Vagina (tissue), 2 donors: Measurements from ENCODE around the gene KRT2. TPM values are rescaled to one million over a fixed set of nuclear protein-coding genes. Genes with fewer than 3 reads are reported as not detected.
A peak's percentile ranks its signal among the peaks of the same experiment; 100 is the strongest.

Source experiments
- DNase-seq, 2 donors: peaks; one replicate each; pipeline ENCODE4 v3.0.0-alpha.2; 2017; ENCODE audit errors: extremely low spot score in 2 of 2
- H3K27ac ChIP-seq: fragments of 200-600 bp; sonication (generic); one replicate; pipeline ENCODE4 v1.5.1; 2019
- H3K27me3 ChIP-seq: fragments of 200-600 bp; sonication (generic); one replicate; pipeline ENCODE4 v1.5.1; 2019
- H3K36me3 ChIP-seq, 2 donors: fragments of 200-600 bp; sonication (generic); one replicate each; pipeline ENCODE4 v1.5.1; 2017 to 2019
- H3K4me1 ChIP-seq: fragments of 200-600 bp; sonication (generic); one replicate; pipeline ENCODE4 v1.5.1; 2019
- H3K4me3 ChIP-seq, 2 donors: fragments of 200-600 bp; sonication (generic); 1 replicate in 1 of 2; 2 replicates in 1 of 2; pipeline ENCODE4 v1.5.1; 2016 to 2019
- H3K9me3 ChIP-seq: fragments of 200-600 bp; sonication (generic); one replicate; pipeline ENCODE4 v1.5.1; 2019
- POLR2A ChIP-seq, 2 donors: fragments of 450-650 bp; IDR thresholded peaks; one replicate each; pipeline ENCODE4 v1.6.1; 2017; ENCODE audit warnings: antibody characterized with exemption in 2 of 2, mild to moderate bottlenecking in 2 of 2, moderate library complexity in 2 of 2
- POLR2AphosphoS5 ChIP-seq, 2 donors: sonication (generic); formaldehyde crosslinking; IDR thresholded peaks; one replicate each; pipeline ENCODE4 v1.9.0; 2017; ENCODE audit warnings: antibody characterized with exemption in 2 of 2, mild to moderate bottlenecking in 2 of 2, low read depth in 1 of 2; ENCODE audit not compliant: insufficient read depth in 1 of 2
- intact Hi-C: fragments of 100-400 bp; cut with DNase I; formaldehyde crosslinking; loops from one replicate; pipeline ENCODE4 v1.15.1; 2023
- total RNA-seq: library from RNA; depleted of rRNA; stranded (reverse); fragments of >200 nt; gene quantifications from one replicate; pipeline ENCODE4 v1.2.3, GENCODE V29; 2016
- TF ChIP-seq, protein P1 (sequence below), 3 experiments: fragments of 450-650 bp in 2 of 3; fragments of 200-600 bp in 1 of 3; sonication (generic) in 1 of 3; IDR thresholded peaks; one replicate each; pipeline ENCODE4 v1.5.1; 2017 to 2019; ENCODE audit warnings: antibody characterized with exemption in 3 of 3, mild to moderate bottlenecking in 2 of 3, moderate library complexity in 2 of 3

Gene KRT2
- total RNA-seq, 1 donor from 2014 or later = 2.0 TPM

DNA sequence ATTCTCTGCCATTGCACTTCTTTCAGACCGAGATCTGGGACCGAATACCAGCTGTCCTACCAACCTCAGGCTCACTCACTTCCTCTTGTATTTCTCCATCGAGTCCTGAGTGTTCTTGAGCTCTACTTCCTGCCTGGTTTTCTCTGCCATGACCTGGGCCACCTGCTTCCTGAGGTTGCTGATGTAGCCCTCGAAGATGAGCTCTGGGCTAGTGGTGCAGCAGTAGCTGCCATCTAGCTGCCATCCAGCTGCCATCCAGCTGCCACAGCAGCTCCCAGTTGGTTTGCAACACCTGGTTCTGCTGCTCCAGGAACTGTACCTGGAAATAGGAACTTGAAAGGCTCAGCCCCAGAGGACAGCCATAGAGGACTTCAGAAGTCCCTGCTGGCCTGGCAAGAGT, 18.6 kb downstream of the KRT2 start:
- TF ChIP-seq, protein P1, sequence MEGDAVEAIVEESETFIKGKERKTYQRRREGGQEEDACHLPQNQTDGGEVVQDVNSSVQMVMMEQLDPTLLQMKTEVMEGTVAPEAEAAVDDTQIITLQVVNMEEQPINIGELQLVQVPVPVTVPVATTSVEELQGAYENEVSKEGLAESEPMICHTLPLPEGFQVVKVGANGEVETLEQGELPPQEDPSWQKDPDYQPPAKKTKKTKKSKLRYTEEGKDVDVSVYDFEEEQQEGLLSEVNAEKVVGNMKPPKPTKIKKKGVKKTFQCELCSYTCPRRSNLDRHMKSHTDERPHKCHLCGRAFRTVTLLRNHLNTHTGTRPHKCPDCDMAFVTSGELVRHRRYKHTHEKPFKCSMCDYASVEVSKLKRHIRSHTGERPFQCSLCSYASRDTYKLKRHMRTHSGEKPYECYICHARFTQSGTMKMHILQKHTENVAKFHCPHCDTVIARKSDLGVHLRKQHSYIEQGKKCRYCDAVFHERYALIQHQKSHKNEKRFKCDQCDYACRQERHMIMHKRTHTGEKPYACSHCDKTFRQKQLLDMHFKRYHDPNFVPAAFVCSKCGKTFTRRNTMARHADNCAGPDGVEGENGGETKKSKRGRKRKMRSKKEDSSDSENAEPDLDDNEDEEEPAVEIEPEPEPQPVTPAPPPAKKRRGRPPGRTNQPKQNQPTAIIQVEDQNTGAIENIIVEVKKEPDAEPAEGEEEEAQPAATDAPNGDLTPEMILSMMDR (IDR thresholded peaks at IDR 0.05) = no peak
- no peak for TF ChIP-seq POLR2AphosphoS5 (IDR thresholded peaks at IDR 0.05; ENCODE audit: insufficient read depth in 1 of 2, low read depth in 1 of 2)
- TF ChIP-seq POLR2A (IDR thresholded peaks at IDR 0.05) = no peak
- peak in 1 of 2 donors; percentile 64 for DNase-seq
- H3K4me1 ChIP-seq = no peaks in the 10 kb centered on the region
- no peaks in the 10 kb centered on the region for H3K9me3 ChIP-seq
- H3K36me3 ChIP-seq = no peaks in the 10 kb centered on the region
- no peaks in the 10 kb centered on the region for H3K27me3 ChIP-seq
- no peak overlapping the region for H3K4me3 ChIP-seq
- H3K27ac ChIP-seq = no peak overlapping the region
- intact Hi-C loops = no loop called here

- Histone ChIP-seq H3K9me3 (no peaks in the 10 kb centered on the region), H3K36me3 (no peaks in the 10 kb centered on the region), H3K4me1 (no peaks in the 10 kb centered on the region), H3K4me3 (no peak overlapping the region), H3K27me3 (no peaks in the 10 kb centered on the region), H3K27ac (no peak overlapping the region)
- DNase-seq = no peak
- TF ChIP-seq POLR2AphosphoS5 (IDR thresholded peaks at IDR 0.05; ENCODE audit: insufficient read depth in 1 of 2, low read depth in 1 of 2) = no peak
- no peak for TF ChIP-seq POLR2A (IDR thresholded peaks at IDR 0.05)
- TF ChIP-seq, protein P1 (IDR thresholded peaks at IDR 0.05) = no peak
- intact Hi-C loops = no loop called here
These were observed 19.4 kb downstream of the KRT2 start for GRCh38 chr12:52632656-52633055.

- no peak overlapping the region for H3K4me3 ChIP-seq
- H3K9me3 ChIP-seq = no peaks in the 10 kb centered on the region
- H3K4me1 ChIP-seq = no peaks in the 10 kb centered on the region
- peak; percentile 56 to 77 for DNase-seq
- no peak overlapping the region for H3K27ac ChIP-seq
- no peak for TF ChIP-seq POLR2AphosphoS5 (IDR thresholded peaks at IDR 0.05; ENCODE audit: insufficient read depth in 1 of 2, low read depth in 1 of 2)
- H3K27me3 ChIP-seq = no peaks in the 10 kb centered on the region
- H3K36me3 ChIP-seq = no peaks in the 10 kb centered on the region
- intact Hi-C loops = no loop called here
These were observed 20.1 kb downstream of the KRT2 start for GRCh38 chr12:52631676-52632459.

GRCh38 chr12:52631264-52631663, 20.7 kb downstream of the KRT2 start:
- peak; percentile 61 to 67 for DNase-seq
- Histone ChIP-seq H3K27me3 (no peaks in the 10 kb centered on the region), H3K9me3 (no peaks in the 10 kb centered on the region), H3K4me3 (no peak overlapping the region), H3K36me3 (no peaks in the 10 kb centered on the region), H3K27ac (no peak overlapping the region), H3K4me1 (no peaks in the 10 kb centered on the region)
- intact Hi-C loops = no loop called here
- no peak for TF ChIP-seq POLR2AphosphoS5 (IDR thresholded peaks at IDR 0.05; ENCODE audit: insufficient read depth in 1 of 2, low read depth in 1 of 2)
- no peak for TF ChIP-seq POLR2A (IDR thresholded peaks at IDR 0.05)
- TF ChIP-seq, protein P1 (IDR thresholded peaks at IDR 0.05) = no peak

- Histone ChIP-seq H3K27ac (no peak overlapping the region), H3K4me1 (no peaks in the 10 kb centered on the region), H3K9me3 (no peaks in the 10 kb centered on the region), H3K36me3 (no peaks in the 10 kb centered on the region), H3K27me3 (no peaks in the 10 kb centered on the region), H3K4me3 (no peak overlapping the region)
- intact Hi-C loops = no loop called here
- DNase-seq = peak in 1 of 2 donors; percentile 47
- TF ChIP-seq POLR2AphosphoS5 (IDR thresholded peaks at IDR 0.05; ENCODE audit: insufficient read depth in 1 of 2, low read depth in 1 of 2) (no peak), POLR2A (IDR thresholded peaks at IDR 0.05) (no peak)
- TF ChIP-seq, protein P1 (IDR thresholded peaks at IDR 0.05) = no peak
These were observed 21.3 kb downstream of the KRT2 start for GRCh38 chr12:52630599-52631200.
